ENCODE data around the gene GNPAT. TPM values are rescaled to one million over a fixed set of nuclear protein-coding genes. Genes with fewer than 3 reads are reported as not detected.
A peak's percentile ranks its signal among the peaks of the same experiment; 100 is the strongest.

Gene GNPAT
- total and polyA plus RNA-seq, 10 of the 15 experiments (the other 5 are each of a cell fraction or from before 2014, with no cell fraction given), result 24.0 to 70.6 (median 47.2) TPM

- no peak overlapping the region for H3K4me3 ChIP-seq
- H3K79me2 ChIP-seq (ENCODE audit: control insufficient read depth, insufficient read depth, low read length), result no peaks in the 10 kb centered on the region
- DNase-seq (ENCODE audit: low read depth, low spot score), result no peak
- no peaks in the 10 kb centered on the region for H4K20me1 ChIP-seq (ENCODE audit: control insufficient read depth, insufficient read depth)
- RAD21 ChIA-PET (ENCODE audit: unreplicated experiment), result no interaction called here
- 0 out of 6 replicates have a peak, but pooled peaks of 1 of the 3 experiments have one; percentile 21 for TF ChIP-seq CTCF (IDR thresholded peaks at IDR 0.05 in 2 of 3, conservative IDR thresholded peaks at IDR 0.05 in 1 of 3; ENCODE audit: control insufficient read depth in 2 of 3, extremely low read depth in 1 of 3, insufficient read depth in 1 of 3, low read depth in 3 of 3, low read length in 3 of 3)
- no peak for TF ChIP-seq USF2 (IDR thresholded peaks at IDR 0.05; ENCODE audit: borderline replicate concordance, low read depth, low read length)
- ATAC-seq, result no peak
- no peaks in the 10 kb centered on the region for H3K36me3 ChIP-seq (ENCODE audit: control insufficient read depth in 2 of 2, insufficient read depth in 2 of 2, low read length in 1 of 2)
- SMC1A ChIA-PET (ENCODE audit: uncharacterized antibody, unreplicated experiment), result interaction anchor here (1.0 kb wide), 1 partner anchor 12 kb away, joined by 4 read pairs; no protein-coding TSS in a partner anchor
- H3K27ac ChIP-seq (ENCODE audit: control insufficient read depth, insufficient read depth), result no peak overlapping the region
- no peaks in the 10 kb centered on the region for H3K27me3 ChIP-seq (replicated peaks in 1 of 2; ENCODE audit: control insufficient read depth in 2 of 2, insufficient read depth in 2 of 2, low read length in 1 of 2)
- H3K9me3 ChIP-seq (replicated peaks; ENCODE audit: control insufficient read depth, insufficient read depth, low read length), result no peaks in the 10 kb centered on the region
- in situ Hi-C loops (cut with MboI) (no loop called here), intact Hi-C loops (cut with micrococcal nuclease; ENCODE audit: unreplicated experiment) (no loop called here)
- no peak for FAIRE-seq
- H3K4me2 ChIP-seq (ENCODE audit: control insufficient read depth, insufficient read depth), result no peak overlapping the region
- no peak overlapping the region for H3K9ac ChIP-seq (ENCODE audit: control insufficient read depth, insufficient read depth, low read length)
- no peak overlapping the region for H2AFZ ChIP-seq (ENCODE audit: control insufficient read depth, low read depth, low read length)
- POLR2A ChIA-PET, result no interaction called here
- 85% methylated on average over 7 of the region's 7 CpGs for WGBS (ENCODE audit: insufficient coverage, insufficient replicate concordance, low lambda C conversion rate, missing lambda C conversion rate)
- CTCF ChIA-PET, result no interaction called here
- BruUV-seq (replicated peaks), result no TSS peak
- no peaks in the 10 kb centered on the region for H3K4me1 ChIP-seq (ENCODE audit: control insufficient read depth, insufficient read depth, low read length)
These were observed 82.0 kb downstream of the GNPAT start for GRCh38 chr1:231322880-231323530.

- DNase-seq (ENCODE audit: low read depth, low spot score) (no peak), ATAC-seq (no peak), FAIRE-seq (no peak)
- no peak for TF ChIP-seq RAD21 (IDR thresholded peaks at IDR 0.05; ENCODE audit: insufficient read depth, low read depth, low read length)
- TF ChIP-seq GATAD2B (conservative IDR thresholded peaks at IDR 0.05; ENCODE audit: low read depth), result no peak
- TF ChIP-seq POLR2A (IDR thresholded peaks at IDR 0.05; ENCODE audit: low read depth, low read length), result no peak
- TF ChIP-seq YY1 (IDR thresholded peaks at IDR 0.05; ENCODE audit: low read depth, low read length), result no peak
- TF ChIP-seq KLF5 (IDR thresholded peaks at IDR 0.05; ENCODE audit: partially characterized antibody), result no peak
- TF ChIP-seq SREBF1 (IDR thresholded peaks at IDR 0.05; ENCODE audit: low read length), result no peak
- no peak for TF ChIP-seq PKNOX1 (IDR thresholded peaks at IDR 0.05)
- TF ChIP-seq SMARCA5 (IDR thresholded peaks at IDR 0.05), result no peak
- no peak for TF ChIP-seq NBN (IDR thresholded peaks at IDR 0.05)
- TF ChIP-seq SRF (IDR thresholded peaks at IDR 0.05; ENCODE audit: low read depth in 2 of 2, low read length in 2 of 2), result no peak
- TF ChIP-seq NR2C2 (IDR thresholded peaks at IDR 0.05; ENCODE audit: borderline replicate concordance, control insufficient read depth, insufficient read length, low read depth), result no peak
- TF ChIP-seq IKZF2 (IDR thresholded peaks at IDR 0.05), result no peak
- no peak for TF ChIP-seq ZNF207 (IDR thresholded peaks at IDR 0.05; ENCODE audit: borderline replicate concordance)
- no peaks in the 10 kb centered on the region for H4K20me1 ChIP-seq (ENCODE audit: control insufficient read depth, insufficient read depth)
- H3K27ac ChIP-seq (ENCODE audit: control insufficient read depth, insufficient read depth), result no peak overlapping the region
- CTCF ChIA-PET, result interaction anchor here (1.3 kb wide), 1 partner anchor 10 kb away, joined by 6 read pairs; no protein-coding TSS in a partner anchor
- RAD21 ChIA-PET (ENCODE audit: unreplicated experiment), result no interaction called here
- no peak overlapping the region for H2AFZ ChIP-seq (ENCODE audit: control insufficient read depth, low read depth, low read length)
- no peaks in the 10 kb centered on the region for H3K36me3 ChIP-seq (ENCODE audit: control insufficient read depth in 2 of 2, insufficient read depth in 2 of 2, low read length in 1 of 2)
- no peak overlapping the region for H3K4me3 ChIP-seq
- no peaks in the 10 kb centered on the region for H3K79me2 ChIP-seq (ENCODE audit: control insufficient read depth, insufficient read depth, low read length)
- no TSS peak for BruUV-seq (replicated peaks)
- POLR2A ChIA-PET, result no interaction called here
- 62% methylated on average over 5 of the region's 5 CpGs for WGBS (ENCODE audit: insufficient coverage, insufficient replicate concordance, low lambda C conversion rate, missing lambda C conversion rate)
- in situ Hi-C loops (cut with MboI) (no loop called here), intact Hi-C loops (cut with micrococcal nuclease; ENCODE audit: unreplicated experiment) (no loop called here)
- no peak overlapping the region for H3K9ac ChIP-seq (ENCODE audit: control insufficient read depth, insufficient read depth, low read length)
- H3K9me3 ChIP-seq (replicated peaks; ENCODE audit: control insufficient read depth, insufficient read depth, low read length), result no peaks in the 10 kb centered on the region
- H3K27me3 ChIP-seq (replicated peaks in 1 of 2; ENCODE audit: control insufficient read depth in 2 of 2, insufficient read depth in 2 of 2, low read length in 1 of 2), result no peaks in the 10 kb centered on the region
- SMC1A ChIA-PET (ENCODE audit: uncharacterized antibody, unreplicated experiment), result interaction anchor here (0.8 to 1.5 kb wide), 2 partner anchors 9 to 13 kb away, joined by 4 to 7 read pairs; partner anchors contain the start of genes EXOC8 and SPRTN
- H3K4me2 ChIP-seq (ENCODE audit: control insufficient read depth, insufficient read depth), result no peak overlapping the region
- H3K4me1 ChIP-seq (ENCODE audit: control insufficient read depth, insufficient read depth, low read length), result peaks cover 2% of the 10 kb centered on the region; the same call in 1 of the 2 replicates
These were observed 83.6 kb downstream of the GNPAT start for GRCh38 chr1:231324660-231325059.

Data from GM12878 (cell line).